ENCODE data around the gene ZNF547.

- no peak for TF ChIP-seq EZH2 (IDR thresholded peaks at IDR 0.05; ENCODE audit: insufficient read depth, poor library complexity, severe bottlenecking)
- TF ChIP-seq EZH2phosphoT487 (IDR thresholded peaks at IDR 0.05; ENCODE audit: insufficient read depth, low read depth) = no peak
These were observed 7.4 kb upstream of the ZNF547 start for GRCh38 chr19:57355916-57356315.

Data from GM23248 (cell line).